Upper lobe of left lung (tissue), 6 donors: ENCODE data around the gene GNG7. TPM values are rescaled to one million over a fixed set of nuclear protein-coding genes. Genes with fewer than 3 reads are reported as not detected.
"Not testable (repeated sequence)": the region's sequence is repeated elsewhere in the genome, so short reads cannot be mapped to it uniquely, and the experiment has no call there.

ENCODE experiments used
- ATAC-seq, 2 donors: fragments of 200-7000 bp; cut with Tn5 transposase; one replicate each; pipeline ENCODE4 v1.9.1; 2022; ENCODE audit warnings: mild to moderate bottlenecking in 2 of 2, moderate library complexity in 2 of 2; ENCODE audit not compliant: low FRiP score in 2 of 2
- DNase-seq, 2 donors: peaks; one replicate each; pipeline ENCODE4 v3.0.0-alpha.2; 2019 to 2020
- H3K27ac ChIP-seq, 4 donors: fragments of 200-600 bp; sonication (generic); one replicate each; pipeline ENCODE4 v1.5.1; 2016 to 2019
- H3K27me3 ChIP-seq, 4 donors: fragments of 200-600 bp; sonication (generic); one replicate each; pipeline ENCODE4 v1.5.1; 2017 to 2019
- H3K36me3 ChIP-seq, 4 donors: fragments of 200-600 bp; sonication (generic); one replicate each; pipeline ENCODE4 v1.5.1; 2016 to 2019
- H3K4me1 ChIP-seq, 4 donors: fragments of 200-600 bp; sonication (generic); one replicate each; pipeline ENCODE4 v1.5.1; 2018 to 2019
- H3K4me3 ChIP-seq, 4 donors: fragments of 200-600 bp; sonication (generic); one replicate each; pipeline ENCODE4 v1.5.1; 2017 to 2019; ENCODE audit warnings: mild to moderate bottlenecking in 2 of 4, moderate library complexity in 1 of 4
- H3K9me3 ChIP-seq, 4 donors: fragments of 200-600 bp; sonication (generic); one replicate each; pipeline ENCODE4 v1.5.1; 2018 to 2019
- EP300 ChIP-seq, 4 donors: sonication (generic); formaldehyde crosslinking; IDR thresholded peaks; one replicate each; pipeline ENCODE4 v1.5.1; 2017; ENCODE audit warnings: antibody characterized with exemption in 4 of 4, control low read depth in 2 of 4
- POLR2A ChIP-seq, 4 donors: fragments of 450-650 bp; IDR thresholded peaks; one replicate each; pipeline ENCODE4 v1.5.1; 2016 to 2017; ENCODE audit warnings: antibody characterized with exemption in 4 of 4, mild to moderate bottlenecking in 2 of 4
- POLR2AphosphoS5 ChIP-seq, 2 donors: sonication (generic); formaldehyde crosslinking; IDR thresholded peaks; one replicate each; pipeline ENCODE4 v1.5.1; 2017; ENCODE audit warnings: antibody characterized with exemption in 2 of 2
- WGBS, 2 donors: methylation state at CpG; one replicate each; pipeline ENCODE4 v1.1.5; 2017 to 2018; 5-methylcytosine and 5-hydroxymethylcytosine counted together
- total RNA-seq, 6 donors: library from RNA; depleted of rRNA in 4 of 6; stranded (reverse); fragments of >200 nt in 4 of 6; gene quantifications; one replicate each; pipeline versions ENCODE4 v1.1.0 to v1.2.1, GENCODE V29; 2016 to 2021
- TF ChIP-seq, protein P1 (sequence below), 6 experiments: fragments of 450-650 bp in 4 of 6; fragments of 200-600 bp in 2 of 6; sonication (generic) in 2 of 6; IDR thresholded peaks; one replicate each; pipeline ENCODE4 v1.5.1; 2016 to 2019; ENCODE audit warnings: antibody characterized with exemption in 6 of 6
- donor health status: DM: no; HTN: no; CAD: no; lungs with moderate emphysema.
- donor health status: DM: no; HTN: yes; CAD: no; lungs with severe emphysema.

Gene GNG7
- total RNA-seq, 6 donors from 2014 or later = 3.5 to 7.7 (median 7.1) TPM

DNA sequence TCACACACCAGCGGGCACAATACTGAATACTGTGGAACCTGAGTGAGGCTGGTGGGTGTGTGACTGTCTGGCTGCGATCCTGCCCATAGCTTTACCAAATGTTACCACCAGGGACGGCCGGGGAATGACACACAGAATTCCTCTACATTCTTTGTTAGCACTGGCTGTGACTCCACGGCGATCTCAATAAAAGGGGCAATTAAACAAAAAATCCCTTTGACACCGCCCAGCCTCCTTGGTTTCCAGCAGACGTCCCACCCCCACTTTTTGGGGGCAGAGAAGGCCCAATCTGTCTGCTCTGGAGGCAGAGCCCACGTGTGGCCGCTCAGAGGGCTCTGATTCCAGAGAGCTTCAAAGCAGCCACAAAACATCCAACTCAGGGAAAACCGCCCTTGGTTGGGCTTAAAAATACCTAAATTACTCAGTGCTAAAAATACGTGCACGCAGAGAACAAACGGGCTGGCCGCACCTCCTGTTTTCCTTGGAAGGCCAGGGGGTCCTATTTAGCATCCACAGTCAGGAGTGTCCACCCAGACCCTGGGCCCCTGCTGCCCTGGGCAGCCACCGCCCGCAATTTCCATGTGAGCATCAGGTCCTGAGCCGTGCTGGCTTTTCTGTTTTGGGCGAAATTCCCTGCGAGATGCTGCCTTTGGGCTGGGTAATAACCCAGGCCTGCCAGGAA, 178.7 kb downstream of the GNG7 start:
- Histone ChIP-seq H3K27me3 (no peaks in the 10 kb centered on the region), H3K4me1 (peaks cover 0 to 5% (median 4%) of the 10 kb centered on the region in 4 donors), H3K4me3 (no peak overlapping the region), H3K9me3 (no peaks in the 10 kb centered on the region), H3K27ac (no peak overlapping the region), H3K36me3 (no peaks in the 10 kb centered on the region)
- WGBS, 2 donors = 88 to 94% methylated on average over 17 to 20 of the region's 20 CpGs
- TF ChIP-seq EP300 (IDR thresholded peaks at IDR 0.05) (no peak), POLR2AphosphoS5 (IDR thresholded peaks at IDR 0.05) (no peak), POLR2A (IDR thresholded peaks at IDR 0.05) (no peak)
- TF ChIP-seq, protein P1, sequence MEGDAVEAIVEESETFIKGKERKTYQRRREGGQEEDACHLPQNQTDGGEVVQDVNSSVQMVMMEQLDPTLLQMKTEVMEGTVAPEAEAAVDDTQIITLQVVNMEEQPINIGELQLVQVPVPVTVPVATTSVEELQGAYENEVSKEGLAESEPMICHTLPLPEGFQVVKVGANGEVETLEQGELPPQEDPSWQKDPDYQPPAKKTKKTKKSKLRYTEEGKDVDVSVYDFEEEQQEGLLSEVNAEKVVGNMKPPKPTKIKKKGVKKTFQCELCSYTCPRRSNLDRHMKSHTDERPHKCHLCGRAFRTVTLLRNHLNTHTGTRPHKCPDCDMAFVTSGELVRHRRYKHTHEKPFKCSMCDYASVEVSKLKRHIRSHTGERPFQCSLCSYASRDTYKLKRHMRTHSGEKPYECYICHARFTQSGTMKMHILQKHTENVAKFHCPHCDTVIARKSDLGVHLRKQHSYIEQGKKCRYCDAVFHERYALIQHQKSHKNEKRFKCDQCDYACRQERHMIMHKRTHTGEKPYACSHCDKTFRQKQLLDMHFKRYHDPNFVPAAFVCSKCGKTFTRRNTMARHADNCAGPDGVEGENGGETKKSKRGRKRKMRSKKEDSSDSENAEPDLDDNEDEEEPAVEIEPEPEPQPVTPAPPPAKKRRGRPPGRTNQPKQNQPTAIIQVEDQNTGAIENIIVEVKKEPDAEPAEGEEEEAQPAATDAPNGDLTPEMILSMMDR (IDR thresholded peaks at IDR 0.05) = no peak
- ATAC-seq (peak in 1 of 2 donors; percentile 62), DNase-seq (no peak)

DNA sequence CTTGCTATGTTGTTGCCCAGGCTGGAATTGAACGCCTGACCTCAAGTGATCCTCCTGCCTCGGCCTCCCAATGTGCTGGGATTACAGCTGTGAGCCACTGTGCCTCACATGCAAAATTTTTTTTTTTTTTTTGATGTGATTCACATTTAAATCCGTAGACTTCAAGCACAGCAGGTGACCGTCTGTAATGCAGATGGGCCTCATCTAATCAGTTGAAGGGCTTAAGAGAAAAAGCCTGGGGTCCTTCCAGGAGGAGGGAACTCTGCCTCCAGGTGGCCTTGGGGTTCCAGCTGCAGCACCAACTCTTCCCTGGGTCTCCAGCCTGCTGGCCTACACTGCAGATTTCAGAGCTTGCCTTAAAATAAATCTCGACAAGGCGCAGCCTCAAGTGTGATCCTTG, 183.0 kb downstream of the GNG7 start:
- DNase-seq = no peak
- Histone ChIP-seq H3K4me3 (no peak overlapping the region), H3K36me3 (no peaks in the 10 kb centered on the region), H3K27me3 (no peaks in the 10 kb centered on the region), H3K9me3 (no peaks in the 10 kb centered on the region), H3K4me1 (no peaks in the 10 kb centered on the region), H3K27ac (no peak overlapping the region)
- WGBS, 2 donors = 86 to 96% methylated on average over 5 to 6 of the region's 6 CpGs
- no peak for ATAC-seq
- no peak for TF ChIP-seq EP300 (IDR thresholded peaks at IDR 0.05)
- TF ChIP-seq POLR2AphosphoS5 (IDR thresholded peaks at IDR 0.05) = no peak
- no peak for TF ChIP-seq POLR2A (IDR thresholded peaks at IDR 0.05)
- TF ChIP-seq, protein P1 (IDR thresholded peaks at IDR 0.05) = no peak

- not testable (repeated sequence) for H3K27me3 ChIP-seq, H3K4me1 ChIP-seq, H3K9me3 ChIP-seq, ATAC-seq, DNase-seq, H3K36me3 ChIP-seq, H3K27ac ChIP-seq, H3K4me3 ChIP-seq
- WGBS, 2 donors = 89 to 95% methylated on average over 10 to 11 of the region's 11 CpGs
Observed at GRCh38 chr19:2518856-2519255, 183.6 kb downstream of the GNG7 start.

DNA sequence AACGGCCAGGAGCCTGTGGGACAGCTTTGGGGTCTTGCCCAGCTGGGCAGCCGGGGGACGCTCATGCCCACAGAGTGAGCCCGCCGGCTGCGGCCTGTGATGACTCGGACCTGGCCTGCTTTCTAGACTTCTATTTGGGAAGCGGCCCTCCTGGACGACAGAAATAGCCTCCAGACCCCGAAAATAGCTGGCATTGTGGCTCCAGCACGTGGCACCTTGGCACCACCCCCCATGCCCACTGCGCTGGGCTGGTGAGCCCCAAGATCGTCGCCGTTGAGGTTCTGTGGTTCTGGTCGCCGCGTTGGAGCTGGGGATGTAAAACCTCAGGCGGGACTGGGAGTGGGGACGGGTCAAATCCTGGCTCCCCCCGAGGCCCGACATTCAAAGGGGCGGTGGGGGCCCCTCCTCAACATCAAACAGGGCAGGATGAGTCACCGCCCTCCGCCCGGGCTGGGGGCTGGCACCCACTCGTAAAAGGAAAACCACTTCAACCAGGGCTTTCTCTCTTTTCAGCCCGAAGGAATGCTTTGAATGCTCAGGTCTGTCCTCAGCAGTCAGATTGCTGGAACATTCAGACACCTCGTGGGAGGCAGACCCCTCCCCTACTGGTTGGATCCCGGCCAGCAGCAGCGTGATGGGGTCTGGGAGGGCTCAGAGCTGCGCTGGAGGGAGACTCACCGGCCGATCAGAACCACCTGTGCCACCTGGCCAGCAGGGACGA, 184.5 kb downstream of the GNG7 start:
- H3K27me3 ChIP-seq = no peaks in the 10 kb centered on the region
- no peak overlapping the region for H3K27ac ChIP-seq
- ATAC-seq (no peak), DNase-seq (no peak)
- H3K4me3 ChIP-seq = no peak overlapping the region
- H3K4me1 ChIP-seq = peaks cover 0 to 4% (median 1%) of the 10 kb centered on the region in 4 donors
- WGBS, 2 donors = 74 to 76% methylated on average over 18 to 33 of the region's 35 CpGs
- TF ChIP-seq EP300 (IDR thresholded peaks at IDR 0.05) (no peak), POLR2AphosphoS5 (IDR thresholded peaks at IDR 0.05) (no peak), POLR2A (IDR thresholded peaks at IDR 0.05) (no peak)
- TF ChIP-seq, protein P1 (IDR thresholded peaks at IDR 0.05) = no peak
- no peaks in the 10 kb centered on the region for H3K9me3 ChIP-seq
- no peaks in the 10 kb centered on the region for H3K36me3 ChIP-seq

DNA sequence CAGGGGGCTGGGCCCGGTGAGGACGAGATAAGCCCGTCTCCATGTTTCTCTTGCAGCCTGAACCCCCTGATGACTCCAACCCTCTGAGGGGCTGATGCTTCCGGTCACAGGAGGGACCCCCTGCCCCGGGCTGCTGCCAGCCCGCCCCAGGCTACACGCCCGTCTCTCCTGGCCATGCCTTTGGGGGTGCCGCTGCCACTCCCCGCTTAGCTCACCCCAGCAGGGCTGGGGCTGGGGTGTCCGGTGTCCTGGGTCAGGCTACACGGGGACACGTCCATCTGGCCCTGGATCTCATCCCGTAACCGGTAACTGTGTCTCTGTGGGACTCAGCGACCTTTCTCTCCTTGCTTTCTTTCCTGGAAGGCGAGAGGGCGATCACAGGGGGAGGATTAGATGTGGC, 185.8 kb downstream of the GNG7 start:
- Histone ChIP-seq H3K27me3 (no peaks in the 10 kb centered on the region), H3K4me1 (peaks cover 0 to 5% (median 2%) of the 10 kb centered on the region in 4 donors), H3K9me3 (no peaks in the 10 kb centered on the region), H3K4me3 (no peak overlapping the region), H3K27ac (no peak overlapping the region), H3K36me3 (no peaks in the 10 kb centered on the region)
- ATAC-seq (no peak), DNase-seq (no peak)
- WGBS, 2 donors = 90 to 93% methylated on average over 14 to 16 of the region's 18 CpGs
- TF ChIP-seq EP300 (IDR thresholded peaks at IDR 0.05) = no peak
- TF ChIP-seq POLR2A (IDR thresholded peaks at IDR 0.05) = no peak
- TF ChIP-seq, protein P1 (IDR thresholded peaks at IDR 0.05) = no peak
- TF ChIP-seq POLR2AphosphoS5 (IDR thresholded peaks at IDR 0.05) = no peak
